Suprapubic skin (tissue), 3 donors: ENCODE results near the gene NFIB.

Experiments used
- CTCF ChIP-seq, 2 donors: fragments of 200-600 bp in 1 of 2; fragments of 450-650 bp in 1 of 2; sonication (generic) in 1 of 2; IDR thresholded peaks; one replicate each; pipeline ENCODE4 v1.5.1; 2016 to 2019; ENCODE audit warnings: antibody characterized with exemption in 2 of 2, mild to moderate bottlenecking in 1 of 2, moderate library complexity in 1 of 2
- EP300 ChIP-seq: sonication (generic); formaldehyde crosslinking; IDR thresholded peaks from one replicate; pipeline ENCODE4 v1.6.1; 2017; ENCODE audit warnings: antibody characterized with exemption
- POLR2A ChIP-seq, 2 donors: fragments of 450-650 bp; IDR thresholded peaks; one replicate each; pipeline ENCODE4 v1.6.1; 2017; ENCODE audit warnings: antibody characterized with exemption in 2 of 2, mild to moderate bottlenecking in 2 of 2, moderate library complexity in 2 of 2

- no peak for TF ChIP-seq CTCF (IDR thresholded peaks at IDR 0.05)
- no peak for TF ChIP-seq POLR2A (IDR thresholded peaks at IDR 0.05)
- no peak for TF ChIP-seq EP300
Observed at GRCh38 chr9:14057368-14058324, 256.3 kb downstream of the NFIB start.
